Right atrium auricular region (tissue), 2 donors: ENCODE measurements around the gene CHRDL2. TPM values are rescaled to one million over a fixed set of nuclear protein-coding genes. Genes with fewer than 3 reads are reported as not detected.

Experiments used
- DNase-seq: peaks from one replicate; pipeline ENCODE4 v3.0.0-alpha.2; 2019; ENCODE audit warnings: low spot score
- H3K27ac ChIP-seq, 2 donors: fragments of 200-600 bp; sonication (generic); 1 replicate in 1 of 2; 2 replicates in 1 of 2; pipeline ENCODE4 v1.5.1; 2016 to 2019
- H3K27me3 ChIP-seq, 2 donors: fragments of 200-600 bp; sonication (generic); one replicate each; pipeline versions ENCODE4 v1.5.1 to v1.6.0; 2017 to 2019
- H3K36me3 ChIP-seq: fragments of 200-600 bp; sonication (generic); one replicate; pipeline ENCODE4 v1.5.1; 2016
- H3K4me1 ChIP-seq, 2 donors: fragments of 200-600 bp; sonication (generic); one replicate each; pipeline versions ENCODE4 v1.5.1 to v1.6.0; 2017 to 2019
- H3K4me3 ChIP-seq, 2 donors: fragments of 200-600 bp; sonication (generic); 1 replicate in 1 of 2; 2 replicates in 1 of 2; pipeline ENCODE4 v1.5.1; 2017 to 2019; ENCODE audit warnings: mild to moderate bottlenecking in 1 of 2, moderate library complexity in 1 of 2
- H3K9me3 ChIP-seq, 2 donors: fragments of 200-600 bp; sonication (generic); one replicate each; pipeline ENCODE4 v1.5.1; 2019
- total RNA-seq, 2 donors: library from RNA; depleted of rRNA; stranded (reverse); fragments of >200 nt; gene quantifications; one replicate each; pipeline ENCODE4 v1.1.0, GENCODE V29; 2016
- TF ChIP-seq, protein P1 (sequence below), 2 donors: fragments of 200-600 bp; sonication (generic); IDR thresholded peaks; one replicate each; pipeline ENCODE4 v1.5.1; 2019; ENCODE audit warnings: antibody characterized with exemption in 2 of 2

CHRDL2 gene, protein sequence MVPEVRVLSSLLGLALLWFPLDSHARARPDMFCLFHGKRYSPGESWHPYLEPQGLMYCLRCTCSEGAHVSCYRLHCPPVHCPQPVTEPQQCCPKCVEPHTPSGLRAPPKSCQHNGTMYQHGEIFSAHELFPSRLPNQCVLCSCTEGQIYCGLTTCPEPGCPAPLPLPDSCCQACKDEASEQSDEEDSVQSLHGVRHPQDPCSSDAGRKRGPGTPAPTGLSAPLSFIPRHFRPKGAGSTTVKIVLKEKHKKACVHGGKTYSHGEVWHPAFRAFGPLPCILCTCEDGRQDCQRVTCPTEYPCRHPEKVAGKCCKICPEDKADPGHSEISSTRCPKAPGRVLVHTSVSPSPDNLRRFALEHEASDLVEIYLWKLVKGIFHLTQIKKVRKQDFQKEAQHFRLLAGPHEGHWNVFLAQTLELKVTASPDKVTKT
- 1 to 10 TPM; 2.0 to 4.2 TPM for total RNA-seq

DNA sequence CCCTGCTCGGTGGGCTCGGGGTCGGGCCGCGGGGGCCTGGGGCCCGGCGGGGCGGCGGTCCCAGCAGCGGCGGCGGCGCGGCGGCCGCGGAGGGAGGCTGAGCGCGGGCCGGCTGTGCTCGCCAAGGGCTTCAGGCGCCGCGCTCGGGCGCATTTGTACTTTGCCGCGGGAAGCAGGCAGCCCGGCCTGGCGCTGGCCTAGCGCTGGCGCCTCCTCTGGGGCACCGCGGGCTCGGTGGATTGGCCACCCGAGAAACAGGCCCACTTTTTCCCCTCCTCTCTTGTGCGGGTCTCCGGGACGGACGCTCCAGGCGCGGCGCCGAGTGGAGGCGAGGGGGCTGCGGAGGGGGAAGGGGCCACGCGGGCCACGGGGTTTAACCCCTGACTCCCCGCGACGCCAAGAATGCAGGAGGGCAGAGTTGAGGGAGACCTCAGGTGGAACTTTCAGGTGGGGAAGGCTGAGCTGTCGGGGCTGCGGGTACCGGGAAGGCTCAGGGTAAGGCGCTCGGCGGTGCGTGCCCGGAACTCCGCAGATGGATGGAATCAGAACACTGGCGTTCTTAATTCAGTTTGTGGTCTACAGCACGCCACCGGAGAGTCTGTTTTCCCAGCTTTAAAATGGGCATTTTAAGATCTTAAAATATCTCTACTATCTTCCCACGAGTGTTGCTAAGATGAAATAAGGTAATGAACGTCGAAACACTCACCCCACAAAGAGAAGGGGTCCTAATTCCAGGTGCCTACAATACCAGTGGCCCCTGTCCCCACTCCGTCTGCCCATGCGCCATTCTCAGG, at the start of gene CHRDL2:
Gene CHRDL2 (minus strand): TSS at position 126 of the 794 bp plus-strand sequence. CDS start 538 bp downstream, outside the sequence.
- TF ChIP-seq, protein P1, sequence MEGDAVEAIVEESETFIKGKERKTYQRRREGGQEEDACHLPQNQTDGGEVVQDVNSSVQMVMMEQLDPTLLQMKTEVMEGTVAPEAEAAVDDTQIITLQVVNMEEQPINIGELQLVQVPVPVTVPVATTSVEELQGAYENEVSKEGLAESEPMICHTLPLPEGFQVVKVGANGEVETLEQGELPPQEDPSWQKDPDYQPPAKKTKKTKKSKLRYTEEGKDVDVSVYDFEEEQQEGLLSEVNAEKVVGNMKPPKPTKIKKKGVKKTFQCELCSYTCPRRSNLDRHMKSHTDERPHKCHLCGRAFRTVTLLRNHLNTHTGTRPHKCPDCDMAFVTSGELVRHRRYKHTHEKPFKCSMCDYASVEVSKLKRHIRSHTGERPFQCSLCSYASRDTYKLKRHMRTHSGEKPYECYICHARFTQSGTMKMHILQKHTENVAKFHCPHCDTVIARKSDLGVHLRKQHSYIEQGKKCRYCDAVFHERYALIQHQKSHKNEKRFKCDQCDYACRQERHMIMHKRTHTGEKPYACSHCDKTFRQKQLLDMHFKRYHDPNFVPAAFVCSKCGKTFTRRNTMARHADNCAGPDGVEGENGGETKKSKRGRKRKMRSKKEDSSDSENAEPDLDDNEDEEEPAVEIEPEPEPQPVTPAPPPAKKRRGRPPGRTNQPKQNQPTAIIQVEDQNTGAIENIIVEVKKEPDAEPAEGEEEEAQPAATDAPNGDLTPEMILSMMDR (IDR thresholded peaks at IDR 0.05), result no peak
- H3K4me1 ChIP-seq, result peaks cover 0 to 12% of the 10 kb centered on the region in 2 donors
- peak within 1 kb of the TSS in 1 of 2 donors; percentile 43 for H3K4me3 ChIP-seq
- H3K9me3 ChIP-seq, result no peaks in the 10 kb centered on the region
- H3K27me3 ChIP-seq, result peaks cover 3 to 6% of the 10 kb centered on the region in 2 donors
- no peak for DNase-seq
- no peak within 1 kb of the TSS for H3K27ac ChIP-seq
- H3K36me3 ChIP-seq, result no peaks in the 10 kb centered on the region

DNA sequence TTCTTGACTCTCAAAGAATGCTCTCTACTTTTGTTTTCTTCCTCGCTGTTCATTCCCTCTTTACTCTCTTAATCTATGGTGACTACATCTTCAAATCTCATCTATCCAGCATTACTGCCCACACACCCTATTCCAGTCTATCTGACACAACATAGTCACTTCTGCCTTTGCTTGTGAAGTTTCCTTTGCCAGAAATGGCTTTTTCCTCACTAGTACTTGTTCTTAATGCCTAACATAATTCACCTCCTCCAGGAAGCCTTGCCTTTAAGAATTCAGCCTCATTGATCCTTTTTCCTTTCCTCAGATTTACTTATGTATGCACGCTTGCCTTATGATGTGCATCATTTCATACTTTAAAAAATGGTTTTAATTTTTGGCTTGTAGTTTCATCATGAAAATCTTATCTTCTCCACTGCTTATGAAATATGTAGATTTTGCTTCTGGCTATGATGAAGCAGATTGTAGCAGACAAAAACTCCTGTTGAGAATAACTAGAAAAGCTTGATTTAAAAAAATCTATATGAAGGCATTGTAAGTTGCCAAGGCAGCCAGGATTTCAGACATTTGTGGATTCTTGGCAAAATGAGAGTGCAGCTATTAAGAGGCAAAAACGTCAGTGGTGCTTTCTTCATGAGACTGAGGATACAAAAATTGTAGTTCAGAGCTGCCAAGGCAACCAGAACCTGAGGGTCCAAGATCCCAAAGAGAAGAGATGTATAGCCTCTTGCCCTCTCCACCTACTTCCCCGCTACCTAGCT, 49.2 kb upstream of the CHRDL2 start:
- no peaks in the 10 kb centered on the region for H3K36me3 ChIP-seq
- TF ChIP-seq, protein P1 (IDR thresholded peaks at IDR 0.05), result no peak
- H3K27ac ChIP-seq, result no peak overlapping the region
- peaks cover 0 to 27% of the 10 kb centered on the region in 2 donors for H3K4me1 ChIP-seq
- no peaks in the 10 kb centered on the region for H3K27me3 ChIP-seq
- H3K4me3 ChIP-seq, result no peak overlapping the region
- DNase-seq, result no peak
- no peaks in the 10 kb centered on the region for H3K9me3 ChIP-seq

DNA sequence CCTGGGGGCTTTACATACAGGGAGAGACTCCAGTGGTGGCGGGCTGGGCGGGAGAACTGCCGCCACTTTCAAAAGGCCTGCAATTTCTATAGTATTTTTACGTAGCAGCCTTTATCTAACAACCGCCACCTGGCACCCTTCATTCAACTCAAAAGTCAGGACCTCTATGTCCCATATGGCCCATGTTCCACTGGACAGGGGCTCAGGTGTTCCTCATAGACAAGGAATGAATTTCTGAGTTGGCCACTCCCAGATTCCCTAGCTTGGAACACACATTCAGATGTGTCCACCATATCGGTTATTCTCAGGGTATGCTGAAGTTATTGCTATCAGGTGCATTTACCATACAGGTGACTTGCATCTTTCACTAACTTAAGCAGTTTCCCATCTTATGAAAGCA, 47.4 kb upstream of the CHRDL2 start:
- peaks cover 0 to 19% of the 10 kb centered on the region in 2 donors for H3K4me1 ChIP-seq
- no peak overlapping the region for H3K4me3 ChIP-seq
- H3K36me3 ChIP-seq, result no peaks in the 10 kb centered on the region
- TF ChIP-seq, protein P1 (IDR thresholded peaks at IDR 0.05), result no peak
- H3K27me3 ChIP-seq, result no peaks in the 10 kb centered on the region
- no peak overlapping the region for H3K27ac ChIP-seq
- H3K9me3 ChIP-seq, result no peaks in the 10 kb centered on the region
- no peak for DNase-seq

DNA sequence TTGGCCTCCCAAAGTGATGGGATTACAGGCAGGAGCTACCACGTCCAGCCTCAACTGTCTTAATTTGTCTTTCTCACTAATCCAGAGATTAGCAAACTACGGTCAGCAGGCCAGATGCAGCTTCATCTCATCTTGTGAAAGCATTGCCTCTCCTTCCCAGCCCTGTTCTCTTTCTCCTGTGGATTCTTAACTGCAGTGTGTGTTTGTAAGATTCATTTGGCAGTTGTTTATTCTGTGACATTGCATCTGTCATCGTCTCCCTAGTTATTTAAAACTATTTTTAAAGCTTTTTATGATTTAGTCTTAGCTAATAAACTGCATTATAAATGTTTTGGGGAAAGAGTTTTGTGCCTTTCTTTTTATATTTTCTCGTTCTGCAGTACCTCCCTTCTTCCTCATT, 46.7 kb upstream of the CHRDL2 start:
- DNase-seq, result no peak
- Histone ChIP-seq H3K4me1 (peaks cover 0 to 12% of the 10 kb centered on the region in 2 donors), H3K27ac (no peak overlapping the region), H3K36me3 (no peaks in the 10 kb centered on the region), H3K27me3 (no peaks in the 10 kb centered on the region), H3K4me3 (no peak overlapping the region), H3K9me3 (no peaks in the 10 kb centered on the region)
- TF ChIP-seq, protein P1 (IDR thresholded peaks at IDR 0.05), result no peak

DNA sequence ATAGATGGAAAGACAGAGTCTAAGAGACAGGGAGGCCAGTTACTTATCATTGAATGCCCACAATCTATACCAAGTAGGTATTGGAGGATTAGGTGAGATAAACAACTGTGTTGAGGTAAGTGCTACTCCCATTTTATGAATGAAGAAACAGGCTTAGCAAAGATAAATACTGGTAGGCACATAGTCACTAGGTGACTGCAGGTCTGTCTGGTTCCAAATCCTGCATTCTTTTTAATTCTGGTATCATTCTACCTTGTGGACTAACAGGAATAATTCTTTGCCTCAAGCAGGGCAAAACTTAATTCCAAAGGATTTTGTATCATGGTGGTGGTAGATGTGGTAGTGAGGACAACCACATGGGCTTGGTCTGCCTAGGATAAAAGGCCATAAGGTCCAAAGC, 45.8 kb upstream of the CHRDL2 start:
- TF ChIP-seq, protein P1 (IDR thresholded peaks at IDR 0.05), result no peak
- no peak for DNase-seq
- H3K27me3 ChIP-seq, result no peaks in the 10 kb centered on the region
- H3K4me3 ChIP-seq, result no peak overlapping the region
- H3K9me3 ChIP-seq, result no peaks in the 10 kb centered on the region
- no peak overlapping the region for H3K27ac ChIP-seq
- no peaks in the 10 kb centered on the region for H3K36me3 ChIP-seq
- peaks cover 0 to 4% of the 10 kb centered on the region in 2 donors for H3K4me1 ChIP-seq
